GM19240 (cell line): ENCODE data around the gene ULK4.
"Not testable (repeated sequence)": the region's sequence is repeated elsewhere in the genome, so short reads cannot be mapped to it uniquely, and the experiment has no call there.

Source experiments
- DNase-seq: peaks from one replicate; pipeline ENCODE4 v3.0.0; 2011; ENCODE audit warnings: low spot score; ENCODE audit not compliant: insufficient read length

Gene ULK4

GRCh38 chr3:41323467-41324155 lies 638.3 kb downstream of the ULK4 start:
- no peak for DNase-seq

GRCh38 chr3:41321642-41321980 lies 640.3 kb downstream of the ULK4 start:
- DNase-seq = no peak

- DNase-seq = no peak
These were observed 640.8 kb downstream of the ULK4 start for GRCh38 chr3:41320953-41321641.

GRCh38 chr3:41318520-41318919 lies 643.4 kb downstream of the ULK4 start:
- no peak for DNase-seq

- no peak for DNase-seq
These were observed 644.2 kb downstream of the ULK4 start for GRCh38 chr3:41317718-41318117.

- no peak for DNase-seq
These were observed 644.6 kb downstream of the ULK4 start for GRCh38 chr3:41317298-41317697.

- DNase-seq = no peak
These were observed 646.8 kb downstream of the ULK4 start for GRCh38 chr3:41315126-41315525.

GRCh38 chr3:41308119-41308518 lies 653.8 kb downstream of the ULK4 start:
- no peak for DNase-seq

GRCh38 chr3:41307065-41307464 lies 654.8 kb downstream of the ULK4 start:
- no peak for DNase-seq

GRCh38 chr3:41304593-41304992 lies 657.3 kb downstream of the ULK4 start:
- DNase-seq = no peak

GRCh38 chr3:41302295-41302694 lies 659.6 kb downstream of the ULK4 start:
- DNase-seq = no peak

GRCh38 chr3:41301548-41301947 lies 660.4 kb downstream of the ULK4 start:
- DNase-seq = no peak

GRCh38 chr3:41299036-41299435 lies 662.9 kb downstream of the ULK4 start:
- no peak for DNase-seq

- no peak for DNase-seq
These were observed 664.2 kb downstream of the ULK4 start for GRCh38 chr3:41297750-41298149.

- no peak for DNase-seq
These were observed 665.3 kb downstream of the ULK4 start for GRCh38 chr3:41296556-41296955.

GRCh38 chr3:41295740-41296139 lies 666.2 kb downstream of the ULK4 start:
- no peak for DNase-seq

GRCh38 chr3:41293169-41293681 lies 668.7 kb downstream of the ULK4 start:
- DNase-seq = no peak

- DNase-seq = no peak
These were observed 671.2 kb downstream of the ULK4 start for GRCh38 chr3:41290736-41291135.

- no peak for DNase-seq
These were observed 671.6 kb downstream of the ULK4 start for GRCh38 chr3:41290306-41290705.

GRCh38 chr3:41288785-41289184 lies 673.1 kb downstream of the ULK4 start:
- no peak for DNase-seq

GRCh38 chr3:41286305-41286704 lies 675.6 kb downstream of the ULK4 start:
- DNase-seq = no peak

- not testable (repeated sequence) for DNase-seq
These were observed 677.0 kb downstream of the ULK4 start for GRCh38 chr3:41284934-41285333.
